Heart right ventricle (tissue), 16 donors: ENCODE measurements around the gene PPP1R9B. TPM values are rescaled to one million over a fixed set of nuclear protein-coding genes. Genes with fewer than 3 reads are reported as not detected.

Experiments
- ATAC-seq, 8 donors: fragments of 200-7000 bp; cut with Tn5 transposase; one replicate each; pipeline ENCODE4 v1.9.1; 2020; ENCODE audit warnings: mild to moderate bottlenecking in 8 of 8, moderate library complexity in 8 of 8, moderate number of reproducible peaks in 1 of 8
- DNase-seq, 2 donors: peaks; one replicate each; pipeline ENCODE4 v3.0.0-alpha.2; 2020
- H3K27ac ChIP-seq, 10 donors: fragments of 200-600 bp; sonication (generic) in 2 of 10; one replicate each; pipeline versions ENCODE4 v1.5.0 to v1.8.0; 2020 to 2022; ENCODE audit warnings: mild to moderate bottlenecking in 3 of 10
- H3K27me3 ChIP-seq, 7 donors: fragments of 200-600 bp; one replicate each; pipeline ENCODE4 v1.8.0; 2021 to 2022; ENCODE audit warnings: mild to moderate bottlenecking in 2 of 7
- H3K36me3 ChIP-seq, 9 donors: fragments of 200-600 bp; sonication (generic) in 1 of 9; one replicate each; pipeline versions ENCODE4 v1.5.0 to v1.8.0; 2020 to 2022; ENCODE audit warnings: mild to moderate bottlenecking in 2 of 9
- H3K4me1 ChIP-seq, 9 donors: fragments of 200-600 bp; sonication (generic) in 1 of 9; one replicate each; pipeline versions ENCODE4 v1.5.0 to v1.8.0; 2020 to 2022; ENCODE audit warnings: mild to moderate bottlenecking in 4 of 9
- H3K4me3 ChIP-seq, 10 donors: fragments of 200-600 bp; sonication (generic) in 2 of 10; one replicate each; pipeline versions ENCODE4 v1.5.0 to v1.8.0; 2020 to 2022; ENCODE audit warnings: mild to moderate bottlenecking in 7 of 10, moderate library complexity in 2 of 10
- H3K9me3 ChIP-seq, 11 donors: fragments of 200-600 bp in 10 of 11; sonication (generic) in 2 of 11; one replicate each; pipeline versions ENCODE4 v1.5.0 to v1.8.0; 2013 to 2022; ENCODE audit warnings: mild to moderate bottlenecking in 2 of 11, control low read depth in 1 of 11, moderate library complexity in 1 of 11
- CTCF ChIP-seq, 9 donors: fragments of 200-600 bp; sonication (generic) in 2 of 9; IDR thresholded peaks; one replicate each; pipeline versions ENCODE4 v1.5.0 to v1.8.0; 2021 to 2022; ENCODE audit warnings: antibody characterized with exemption in 9 of 9, mild to moderate bottlenecking in 5 of 9, moderate library complexity in 1 of 9
- WGBS, 2 donors: extraction: QIAGEN DNeasy Blood & Tissue Kit; methylation state at CpG; one replicate each; pipeline ENCODE4 v1.1.7; 2013; ENCODE audit warnings: inconsistent platforms in 1 of 2; 5-methylcytosine and 5-hydroxymethylcytosine counted together
- intact Hi-C, 10 donors: fragments of 100-400 bp; cut with DNase I; formaldehyde crosslinking; loops; one replicate each; pipeline versions ENCODE4 v1.11.1 to v1.14.2; 2022
- polyA plus RNA-seq, 2 donors: library from polyadenylated mRNA; stranded (reverse); fragments of 200-250 nt; gene quantifications; one replicate each; pipeline ENCODE4 v1.2.3, GENCODE V29; 2013
- total RNA-seq, 10 donors: library from RNA; stranded (reverse); fragmentation: NEBNext Ultra II Directional in 3 of 10; extraction: Animal tissue kit (Norgen Biotek cat#: 25700) in 3 of 10; gene quantifications; one replicate each; pipeline versions ENCODE4 v1.2.1 to v1.2.4, GENCODE V29; 2021 to 2023
- donor health status: Arrhythmogenic right ventricular cardiomyopathy.
- donor health status: ischemic (EF 13 %, LVEDD 7.1; RV severe dilation, severe dysfunction).
- donor health status: healthy with polysubstance abuse.
- donor health status: DM: no; HTN: yes; CAD: no.
- donor health status: DM: no; HTN: no; CAD: no.
- donor health status: ischemic (EF 25% LVEDD 6.9; RV normal size, moderate dysfunction).
- donor health status: ischemic (EF 25% LVEDD 5.7; RV mildly dilated, moderate dysfunction).
- donor health status: healthy.
- donor health status: DM: yes; HTN: yes; CAD: no.
- donor health status: Ischemic cardiomyopathy.
- donor health status: ischemic (EF 35%, LVEDD 5.7; RV mildly dilated, moderate dysfunction).
- donor health status: nonischemic (EF 11% LVEDD 7.7; RV severe dilation, severe dysfunction).
- donor health status: DM: yes; HTN: yes; CAD: no.
- donor health status: PGD.
- donor health status: ischemic (EF 29% LVEDD 5.4; RV normal size, mild dysfunction).
- donor health status: nonischemic (EF 23%, LVEDD 6.1; RV moderate dilation, normal function).

The PPP1R9B gene
- total and polyA plus RNA-seq, 12 donors: 17.3 to 45.4 (median 26.9) TPM

- intact Hi-C loops: no loop called here
Measured at GRCh38 chr17:50146230-50146926, 4.1 kb downstream of the PPP1R9B start.

GRCh38 chr17:50145532-50146229, 4.8 kb downstream of the PPP1R9B start:
- TF ChIP-seq CTCF (IDR thresholded peaks at IDR 0.05): no peak
- Histone ChIP-seq H3K27me3 (no peaks in the 10 kb centered on the region), H3K36me3 (peaks cover 0 to 58% (median 33%) of the 10 kb centered on the region in 9 donors), H3K27ac (peak overlapping the region in 8 of 10 donors; percentile 93 to 99 (median 98)), H3K9me3 (no peaks in the 10 kb centered on the region), H3K4me1 (peaks cover 28 to 85% (median 69%) of the 10 kb centered on the region in 9 donors), H3K4me3 (peak overlapping the region in 5 of 10 donors; percentile 5 to 89 (median 86))
- 59 to 61% methylated on average over 11 of the region's 11 CpGs for WGBS, 2 donors
- no peak for DNase-seq
- intact Hi-C loops: no loop called here
- no peak for ATAC-seq

More at GRCh38 chr17:50146230-50146926, 4.1 kb downstream of the PPP1R9B start:
- no peaks in the 10 kb centered on the region for H3K27me3 ChIP-seq
- peak overlapping the region; percentile 1 to 99 (median 98) for H3K27ac ChIP-seq
- peaks cover 0 to 51% (median 26%) of the 10 kb centered on the region in 9 donors for H3K36me3 ChIP-seq
- WGBS, 2 donors: 55 to 56% methylated on average over 10 of the region's 10 CpGs
- no peaks in the 10 kb centered on the region for H3K9me3 ChIP-seq
- H3K4me3 ChIP-seq: peak overlapping the region; percentile 21 to 99 (median 90)
- no peak for DNase-seq
- no peak for ATAC-seq
- TF ChIP-seq CTCF (IDR thresholded peaks at IDR 0.05): peak in 3 of 9 donors; percentile 5 to 11 (median 10)
- H3K4me1 ChIP-seq: peaks cover 28 to 81% (median 64%) of the 10 kb centered on the region in 9 donors

- H3K27ac ChIP-seq: peak overlapping the region in 7 of 10 donors; percentile 6 to 99 (median 98)
- H3K27me3 ChIP-seq: no peaks in the 10 kb centered on the region
- DNase-seq: peak in 1 of 2 donors; percentile 66
- no peaks in the 10 kb centered on the region for H3K9me3 ChIP-seq
- H3K36me3 ChIP-seq: peaks cover 0 to 65% (median 36%) of the 10 kb centered on the region in 9 donors
- intact Hi-C loops: loop anchor here in 1 of 10 donors (5.0 kb wide), 1 partner anchor 32 kb away; no protein-coding TSS in a partner anchor
- peak overlapping the region in 1 of 10 donors; percentile 88 for H3K4me3 ChIP-seq
- WGBS, 2 donors: 44 to 60% methylated on average over 16 of the region's 16 CpGs
- ATAC-seq: peak in 1 of 8 donors; percentile 30
- TF ChIP-seq CTCF (IDR thresholded peaks at IDR 0.05): no peak
- peaks cover 32 to 91% (median 75%) of the 10 kb centered on the region in 9 donors for H3K4me1 ChIP-seq
Measured at GRCh38 chr17:50144845-50145531, 5.5 kb downstream of the PPP1R9B start.

- ATAC-seq (no peak), DNase-seq (no peak)
- H3K9me3 ChIP-seq: no peaks in the 10 kb centered on the region
- peaks cover 37 to 94% (median 82%) of the 10 kb centered on the region in 9 donors for H3K4me1 ChIP-seq
- no peaks in the 10 kb centered on the region for H3K27me3 ChIP-seq
- TF ChIP-seq CTCF (IDR thresholded peaks at IDR 0.05): no peak
- H3K4me3 ChIP-seq: no peak overlapping the region
- peaks cover 0 to 71% (median 40%) of the 10 kb centered on the region in 9 donors for H3K36me3 ChIP-seq
- intact Hi-C loops: loop anchor here in 1 of 10 donors (5.0 kb wide), 1 partner anchor 33 kb away; no protein-coding TSS in a partner anchor
- WGBS, 2 donors: 72 to 78% methylated on average over 6 of the region's 6 CpGs
- H3K27ac ChIP-seq: peak overlapping the region in 5 of 10 donors; percentile 5 to 98 (median 96)
Measured at GRCh38 chr17:50144355-50144754, 6.1 kb downstream of the PPP1R9B start.
